BE2C (cell line): ENCODE data around the gene FIGLA.

Experiments used
- DNase-seq: peaks from one replicate; pipeline ENCODE4 v3.0.0-alpha.2; 2020
- H3K27me3 ChIP-seq: fragments of 250-450 bp; sonication (Bioruptor Pico); 2 replicates; pipeline ENCODE4 v1.5.1; 2020; ENCODE audit warnings: mild to moderate bottlenecking
- H3K36me3 ChIP-seq: fragments of 250-450 bp; sonication (Bioruptor Pico); 2 replicates; pipeline ENCODE4 v1.5.1; 2020; ENCODE audit warnings: mild to moderate bottlenecking
- H3K4me1 ChIP-seq: fragments of 250-450 bp; sonication (Bioruptor Pico); 2 replicates; pipeline ENCODE4 v1.5.1; 2020
- H3K4me3 ChIP-seq: 2 replicates; pipeline ENCODE4 v1.5.1; 2011; ENCODE audit warnings: low read depth, low read length
- H3K9me3 ChIP-seq: fragments of 250-450 bp; sonication (Bioruptor Pico); 2 replicates; pipeline ENCODE4 v1.5.1; 2020
- TF ChIP-seq, protein P1 (sequence below): IDR thresholded peaks from 2 replicates; pipeline ENCODE4 v1.5.1; 2012; ENCODE audit warnings: mild to moderate bottlenecking, low read depth, low read length

FIGLA gene

DNA sequence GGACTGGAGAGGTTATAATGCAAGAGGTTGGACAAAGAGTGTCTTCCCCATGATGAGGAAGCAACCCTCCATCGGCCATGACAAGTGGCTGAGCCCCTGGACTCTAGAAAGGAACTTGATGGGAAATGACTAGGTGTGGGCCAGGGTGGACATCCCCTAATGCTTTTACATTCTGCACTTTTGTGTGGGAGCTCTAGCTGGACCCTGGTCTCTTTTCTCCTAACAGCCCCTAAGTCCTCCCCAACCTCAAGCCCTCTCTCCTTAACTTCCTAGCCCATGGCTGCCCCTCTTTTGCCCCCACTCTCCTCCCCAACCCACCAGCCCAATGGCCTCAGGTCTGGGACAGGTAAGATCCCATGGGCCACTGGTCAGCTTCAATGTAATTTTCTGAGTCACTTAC is 42.8 kb upstream of the FIGLA start:
- no peak for DNase-seq
- Histone ChIP-seq H3K9me3 (no peaks in the 10 kb centered on the region), H3K4me3 (no peak overlapping the region), H3K4me1 (no peaks in the 10 kb centered on the region), H3K36me3 (no peaks in the 10 kb centered on the region), H3K27me3 (no peaks in the 10 kb centered on the region)
- TF ChIP-seq, protein P1, sequence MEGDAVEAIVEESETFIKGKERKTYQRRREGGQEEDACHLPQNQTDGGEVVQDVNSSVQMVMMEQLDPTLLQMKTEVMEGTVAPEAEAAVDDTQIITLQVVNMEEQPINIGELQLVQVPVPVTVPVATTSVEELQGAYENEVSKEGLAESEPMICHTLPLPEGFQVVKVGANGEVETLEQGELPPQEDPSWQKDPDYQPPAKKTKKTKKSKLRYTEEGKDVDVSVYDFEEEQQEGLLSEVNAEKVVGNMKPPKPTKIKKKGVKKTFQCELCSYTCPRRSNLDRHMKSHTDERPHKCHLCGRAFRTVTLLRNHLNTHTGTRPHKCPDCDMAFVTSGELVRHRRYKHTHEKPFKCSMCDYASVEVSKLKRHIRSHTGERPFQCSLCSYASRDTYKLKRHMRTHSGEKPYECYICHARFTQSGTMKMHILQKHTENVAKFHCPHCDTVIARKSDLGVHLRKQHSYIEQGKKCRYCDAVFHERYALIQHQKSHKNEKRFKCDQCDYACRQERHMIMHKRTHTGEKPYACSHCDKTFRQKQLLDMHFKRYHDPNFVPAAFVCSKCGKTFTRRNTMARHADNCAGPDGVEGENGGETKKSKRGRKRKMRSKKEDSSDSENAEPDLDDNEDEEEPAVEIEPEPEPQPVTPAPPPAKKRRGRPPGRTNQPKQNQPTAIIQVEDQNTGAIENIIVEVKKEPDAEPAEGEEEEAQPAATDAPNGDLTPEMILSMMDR, result no peak

DNA sequence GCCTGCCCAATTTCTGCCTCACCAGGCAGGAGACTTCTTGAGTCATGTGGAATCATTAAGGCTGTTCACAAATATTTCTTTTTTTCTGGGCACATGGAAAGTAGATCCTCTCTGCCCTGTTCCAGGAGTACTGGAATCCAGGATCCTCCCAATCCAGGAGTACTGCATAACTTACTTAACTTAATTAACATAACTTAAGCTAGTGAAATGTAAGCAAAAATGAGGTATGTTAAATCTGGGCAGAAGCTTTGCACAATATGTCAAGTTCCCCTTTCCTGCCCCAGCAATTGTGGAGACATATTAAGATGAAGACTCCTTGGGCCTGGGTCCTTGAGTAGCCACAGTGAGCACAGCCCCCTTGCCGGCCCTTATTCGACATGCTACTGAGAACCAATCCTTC is 41.9 kb upstream of the FIGLA start:
- Histone ChIP-seq H3K27me3 (no peaks in the 10 kb centered on the region), H3K4me1 (no peaks in the 10 kb centered on the region), H3K36me3 (no peaks in the 10 kb centered on the region), H3K9me3 (no peaks in the 10 kb centered on the region), H3K4me3 (no peak overlapping the region)
- TF ChIP-seq, protein P1, result no peak
- DNase-seq, result no peak

DNA sequence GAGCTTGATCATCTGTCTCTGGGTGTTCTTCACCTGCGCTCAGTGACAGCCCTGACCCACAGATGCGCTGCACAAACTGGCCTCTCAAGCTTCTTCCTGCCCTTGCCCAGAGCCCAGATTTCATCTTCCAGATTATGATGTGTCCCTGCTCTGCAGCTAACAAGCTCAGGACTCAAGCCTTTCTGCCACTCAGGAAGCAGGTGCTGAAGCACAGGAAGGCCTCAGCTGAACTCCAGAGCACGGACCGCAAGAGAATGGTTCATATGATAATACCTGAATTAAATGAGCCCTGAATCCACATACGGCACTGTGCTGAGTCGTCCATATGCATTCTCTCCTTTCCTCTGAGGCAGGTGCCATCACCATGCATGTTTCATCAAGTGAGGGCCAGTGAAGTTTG is 41.4 kb upstream of the FIGLA start:
- H3K4me3 ChIP-seq, result no peak overlapping the region
- no peaks in the 10 kb centered on the region for H3K36me3 ChIP-seq
- no peaks in the 10 kb centered on the region for H3K4me1 ChIP-seq
- DNase-seq, result no peak
- H3K27me3 ChIP-seq, result no peaks in the 10 kb centered on the region
- TF ChIP-seq, protein P1, result no peak
- H3K9me3 ChIP-seq, result no peaks in the 10 kb centered on the region

DNA sequence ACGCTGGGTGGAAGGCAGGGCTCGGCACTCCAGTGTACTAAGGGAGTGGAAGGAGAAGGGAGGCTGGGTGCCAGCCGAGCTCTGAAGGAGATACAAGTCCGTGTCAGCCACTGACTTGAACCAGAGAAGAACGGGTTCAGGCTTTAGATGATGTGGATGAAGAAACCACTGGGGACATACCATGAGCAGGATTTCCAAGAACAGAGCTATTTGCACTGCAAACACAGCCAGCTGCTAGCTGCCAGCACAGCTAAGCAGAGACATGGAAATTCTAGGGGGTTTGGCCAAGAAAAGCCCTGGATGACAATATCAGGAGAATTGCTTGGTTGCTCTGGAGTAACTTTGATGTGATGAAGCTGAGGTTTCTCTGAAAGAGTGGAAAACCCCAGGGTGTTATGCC is 39.9 kb upstream of the FIGLA start:
- Histone ChIP-seq H3K9me3 (no peaks in the 10 kb centered on the region), H3K4me3 (no peak overlapping the region), H3K36me3 (no peaks in the 10 kb centered on the region), H3K27me3 (no peaks in the 10 kb centered on the region), H3K4me1 (no peaks in the 10 kb centered on the region)
- DNase-seq, result no peak
- TF ChIP-seq, protein P1, result no peak

DNA sequence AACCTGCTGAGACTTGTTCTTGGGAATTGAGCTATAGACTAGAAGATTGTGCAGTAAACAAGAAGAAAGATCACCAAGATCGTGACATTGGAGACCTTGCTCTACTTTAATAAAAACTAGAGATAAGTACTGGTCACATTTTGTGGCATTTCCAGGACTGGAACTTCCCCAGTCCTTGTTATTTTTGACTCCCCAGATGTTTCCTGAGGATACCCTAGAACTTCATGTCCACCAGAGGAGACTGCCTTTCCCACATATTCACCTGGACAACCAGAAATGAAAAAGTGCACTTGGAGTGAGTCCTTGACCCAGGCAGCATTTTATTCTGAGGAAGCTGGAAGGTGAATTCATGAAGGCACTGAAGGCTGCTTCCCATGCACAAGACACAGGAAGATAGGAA is 39.5 kb upstream of the FIGLA start:
- Histone ChIP-seq H3K4me3 (no peak overlapping the region), H3K4me1 (no peaks in the 10 kb centered on the region), H3K9me3 (no peaks in the 10 kb centered on the region), H3K27me3 (no peaks in the 10 kb centered on the region), H3K36me3 (no peaks in the 10 kb centered on the region)
- TF ChIP-seq, protein P1, result no peak
- no peak for DNase-seq

DNA sequence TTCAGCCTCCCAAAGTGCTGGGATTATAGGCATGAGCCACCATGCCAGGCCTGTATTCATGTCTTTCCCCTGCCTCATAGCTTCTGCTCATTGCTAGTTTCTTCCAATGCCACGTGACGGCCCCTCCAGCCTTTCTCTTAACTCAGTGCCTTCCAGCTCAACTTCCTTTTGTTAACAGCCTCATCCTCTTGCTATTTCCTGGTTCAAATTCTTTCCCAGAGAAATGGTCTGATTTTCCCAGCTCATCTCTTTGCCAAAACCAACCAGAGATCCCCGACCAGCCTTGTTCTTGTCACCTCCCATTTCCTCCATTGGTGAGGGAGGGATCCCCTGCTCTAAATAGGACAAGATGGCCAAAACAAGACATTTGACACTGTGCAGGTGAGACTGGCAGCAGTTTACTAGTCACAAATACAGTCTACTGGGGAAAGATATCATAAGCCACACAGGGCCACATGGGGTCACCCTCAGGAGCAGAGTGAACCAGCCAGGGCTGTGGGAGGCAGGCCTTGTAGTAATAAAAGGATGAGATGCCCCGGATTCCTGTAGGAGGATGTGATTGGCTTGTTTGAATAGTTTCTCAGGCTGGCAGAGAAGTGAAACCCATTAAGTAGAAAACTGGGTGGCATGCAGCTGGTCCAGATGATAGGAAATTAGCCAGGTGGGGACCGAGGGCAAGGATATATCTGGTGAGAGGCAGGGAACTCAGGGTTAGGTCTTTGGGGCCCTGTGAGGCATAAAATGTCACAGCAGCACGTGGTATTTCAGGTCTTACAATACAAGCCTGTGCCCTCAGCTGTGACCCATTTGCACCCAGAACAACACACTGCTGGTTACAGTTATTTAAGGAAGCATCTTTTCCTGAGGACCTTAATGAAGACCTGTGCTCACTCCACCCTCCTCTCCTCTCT is 38.7 kb upstream of the FIGLA start:
- Histone ChIP-seq H3K9me3 (no peaks in the 10 kb centered on the region), H3K4me3 (no peak overlapping the region), H3K4me1 (no peaks in the 10 kb centered on the region), H3K36me3 (no peaks in the 10 kb centered on the region), H3K27me3 (no peaks in the 10 kb centered on the region)
- no peak for DNase-seq
- TF ChIP-seq, protein P1, result no peak
